GM18907 (cell line): ENCODE measurements around the gene WDR45.
A peak's percentile ranks its signal among the peaks of the same experiment; 100 is the strongest.

Source experiments
- ATAC-seq: cut with Tn5 transposase; IDR thresholded peaks from one replicate; pipeline ENCODE4 v1.9.1; 2021; ENCODE audit warnings: mild to moderate bottlenecking, moderate library complexity; ENCODE audit not compliant: unreplicated experiment

Gene WDR45

GRCh38 chrX:49075347-49075746 lies 4.3 kb downstream of the WDR45 start:
- no peak for ATAC-seq

GRCh38 chrX:49073601-49074575 lies 5.8 kb downstream of the WDR45 start, which contains the start of gene PRAF2:
Gene PRAF2, minus strand, starts transcription at chrX:49074002. Its CDS starts 15 bp downstream, at chrX:49073987.
- ATAC-seq: peak; percentile 86

GRCh38 chrX:49072712-49073095 lies 7.0 kb downstream of the WDR45 start:
- no peak for ATAC-seq

GRCh38 chrX:49071877-49072711 lies 7.6 kb downstream of the WDR45 start:
- ATAC-seq: no peak

- ATAC-seq: no peak
Measured at GRCh38 chrX:49070988-49071387, 8.7 kb downstream of the WDR45 start.

- no peak for ATAC-seq
Measured at GRCh38 chrX:49069038-49069437, 10.6 kb downstream of the WDR45 start.

- ATAC-seq: no peak
Measured at GRCh38 chrX:49067285-49068120, 12.2 kb downstream of the WDR45 start.

GRCh38 chrX:49066690-49067089 lies 13.0 kb downstream of the WDR45 start:
- no peak for ATAC-seq

- no peak for ATAC-seq
Measured at GRCh38 chrX:49066278-49066677, 13.4 kb downstream of the WDR45 start.

GRCh38 chrX:49064735-49065134 lies 15.0 kb downstream of the WDR45 start:
- no peak for ATAC-seq

GRCh38 chrX:49064303-49064702 lies 15.4 kb downstream of the WDR45 start:
- no peak for ATAC-seq

- ATAC-seq: no peak
Measured at GRCh38 chrX:49063715-49064114, 16.0 kb downstream of the WDR45 start.

GRCh38 chrX:49061916-49062315 lies 17.8 kb downstream of the WDR45 start:
- no peak for ATAC-seq

GRCh38 chrX:49061490-49061889 lies 18.2 kb downstream of the WDR45 start:
- no peak for ATAC-seq

- no peak for ATAC-seq
Measured at GRCh38 chrX:49060914-49061313, 18.8 kb downstream of the WDR45 start.

- ATAC-seq: no peak
Measured at GRCh38 chrX:49059681-49060085, 20.0 kb downstream of the WDR45 start.

GRCh38 chrX:49059201-49059600 lies 20.5 kb downstream of the WDR45 start:
- no peak for ATAC-seq

- no peak for ATAC-seq
Measured at GRCh38 chrX:49058794-49059193, 20.9 kb downstream of the WDR45 start, which contains the start of gene CCDC120. Gene CCDC120, plus strand, starts transcription at chrX:49058999. Its CDS starts 3,043 bp downstream, at chrX:49062042.

GRCh38 chrX:49054073-49054762 lies 25.5 kb downstream of the WDR45 start:
- ATAC-seq: no peak
